GM19099 (cell line): ENCODE measurements around the gene MSRB3.

ENCODE experiments used
- POLR2A ChIP-seq: IDR thresholded peaks from 3 replicates; pipeline ENCODE4 v1.6.1; 2011; ENCODE audit warnings: low read depth; ENCODE audit not compliant: insufficient read length; ENCODE audit errors: extremely low read depth

MSRB3 gene

DNA sequence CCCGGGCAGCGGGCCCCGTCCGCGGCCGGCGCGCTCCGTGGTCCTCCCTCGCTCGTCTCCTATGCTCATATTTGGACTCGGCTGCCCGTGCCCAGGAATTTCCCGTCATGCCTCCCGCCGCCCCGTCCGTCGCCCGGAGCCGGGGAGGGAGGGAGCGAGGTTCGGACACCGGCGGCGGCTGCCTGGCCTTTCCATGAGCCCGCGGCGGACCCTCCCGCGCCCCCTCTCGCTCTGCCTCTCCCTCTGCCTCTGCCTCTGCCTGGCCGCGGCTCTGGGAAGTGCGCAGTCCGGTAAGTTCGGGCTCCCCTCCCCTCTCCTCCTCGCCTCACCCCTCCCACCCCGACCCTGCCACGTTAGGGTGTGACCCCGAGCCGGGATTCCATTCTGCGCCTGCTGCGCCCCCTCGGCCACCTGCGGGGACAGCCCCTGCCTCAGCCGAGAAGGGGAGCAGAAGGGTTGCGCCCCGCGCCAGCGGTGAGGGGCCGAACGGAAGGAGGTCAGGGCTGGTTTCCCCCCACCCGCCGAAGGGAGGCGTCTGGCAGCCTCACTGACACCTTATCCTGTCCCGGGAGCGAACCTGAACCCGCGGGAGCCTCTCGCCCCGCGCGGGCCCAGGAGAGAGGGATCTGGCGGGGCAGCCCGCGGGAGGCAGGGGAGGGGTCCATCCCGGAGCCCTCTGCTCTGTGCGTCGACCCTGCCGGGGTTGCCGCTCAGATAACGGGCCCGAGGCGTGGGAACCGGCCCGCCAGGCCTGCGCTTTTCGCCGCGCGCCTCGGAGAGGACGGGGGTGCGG is at the start of gene MSRB3:
TSS of gene MSRB3 (plus strand) at position 108 of the 793 bp plus-strand sequence. CDS start 29,897 bp downstream, outside the sequence.
- TF ChIP-seq POLR2A, result no peak

DNA sequence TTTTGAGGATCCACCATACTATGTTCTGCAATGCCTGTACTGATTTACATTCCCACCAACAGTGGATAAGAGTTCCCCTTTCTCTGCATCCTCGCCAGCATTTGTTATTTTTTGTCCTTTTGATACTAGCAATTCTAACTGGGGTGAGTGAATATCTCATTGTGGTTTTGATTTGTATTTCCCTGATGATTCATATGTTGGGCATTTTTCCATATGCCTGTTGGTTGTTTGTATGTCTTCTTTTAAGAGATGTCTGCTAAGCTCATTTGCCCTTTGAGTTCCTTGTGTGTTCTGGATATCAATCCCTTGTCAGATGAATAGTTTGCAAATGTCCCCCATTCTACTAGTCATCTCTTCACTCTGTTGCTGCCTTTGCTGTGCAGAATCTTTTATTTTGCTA is 49.0 kb upstream of the MSRB3 start:
- no peak for TF ChIP-seq POLR2A

DNA sequence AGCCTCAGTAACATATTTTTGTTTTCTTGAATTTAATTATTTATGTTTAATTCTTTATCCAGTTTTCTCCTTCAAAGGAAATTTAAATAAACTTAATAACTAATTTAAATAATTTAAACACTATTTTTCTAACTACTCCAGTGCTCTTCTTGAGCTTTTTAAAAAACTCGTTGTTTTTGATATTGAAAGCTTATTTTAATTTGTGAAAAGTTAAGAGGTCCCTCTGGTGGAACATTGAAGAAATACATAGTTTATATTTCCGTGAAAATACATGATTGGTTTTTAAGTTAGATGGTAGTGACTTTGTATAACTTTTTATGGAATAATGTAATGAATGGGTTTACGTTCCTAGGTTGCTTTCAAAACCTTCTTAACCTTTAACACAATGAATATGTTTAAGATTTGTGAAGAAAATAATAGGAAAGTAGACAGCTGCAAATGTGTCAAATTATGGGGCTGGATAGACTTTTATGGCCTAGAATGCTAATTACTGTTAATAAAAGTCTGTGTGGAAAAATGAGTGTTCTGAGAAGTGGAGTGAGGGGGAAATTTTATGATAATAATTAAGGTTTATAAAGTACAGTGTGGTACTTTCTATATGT is 45.9 kb upstream of the MSRB3 start:
- no peak for TF ChIP-seq POLR2A

DNA sequence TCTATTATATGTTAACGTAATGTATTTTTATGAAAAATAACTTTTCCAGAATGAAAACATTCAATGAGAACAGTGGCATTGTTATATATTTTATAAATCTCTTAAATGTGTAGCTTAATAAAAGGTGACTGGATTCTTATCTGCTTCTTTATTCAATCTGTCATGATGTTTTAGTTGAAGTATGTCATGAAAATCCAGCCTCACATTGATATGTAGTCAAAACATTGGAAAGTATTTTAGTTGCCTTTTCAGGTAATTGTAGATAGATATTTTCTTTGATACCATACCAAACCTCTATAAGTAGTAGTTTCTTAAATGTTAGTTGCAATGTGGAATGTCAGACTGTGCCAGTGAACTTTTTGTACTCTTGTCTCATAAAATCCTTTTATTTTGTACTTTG is 41.3 kb upstream of the MSRB3 start:
- no peak for TF ChIP-seq POLR2A

DNA sequence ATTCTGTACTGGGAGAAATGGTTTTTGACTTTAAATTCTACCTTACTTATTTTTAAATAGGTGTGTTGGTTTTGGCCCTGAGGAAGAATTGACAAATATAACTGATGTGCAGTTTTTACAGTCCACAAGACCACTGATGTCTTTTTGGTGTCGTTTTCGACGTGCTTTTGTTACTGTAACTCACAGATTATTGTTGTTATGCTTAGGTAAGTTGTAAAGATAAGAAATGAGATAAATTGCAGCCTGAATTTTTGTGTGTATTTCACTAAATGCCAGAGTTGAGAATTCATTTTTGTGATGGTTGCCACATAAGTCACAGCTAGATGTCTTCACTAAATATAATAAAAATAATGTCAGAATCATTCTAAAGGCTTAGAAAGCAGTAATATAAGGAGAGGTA is 39.9 kb upstream of the MSRB3 start:
- TF ChIP-seq POLR2A, result no peak

DNA sequence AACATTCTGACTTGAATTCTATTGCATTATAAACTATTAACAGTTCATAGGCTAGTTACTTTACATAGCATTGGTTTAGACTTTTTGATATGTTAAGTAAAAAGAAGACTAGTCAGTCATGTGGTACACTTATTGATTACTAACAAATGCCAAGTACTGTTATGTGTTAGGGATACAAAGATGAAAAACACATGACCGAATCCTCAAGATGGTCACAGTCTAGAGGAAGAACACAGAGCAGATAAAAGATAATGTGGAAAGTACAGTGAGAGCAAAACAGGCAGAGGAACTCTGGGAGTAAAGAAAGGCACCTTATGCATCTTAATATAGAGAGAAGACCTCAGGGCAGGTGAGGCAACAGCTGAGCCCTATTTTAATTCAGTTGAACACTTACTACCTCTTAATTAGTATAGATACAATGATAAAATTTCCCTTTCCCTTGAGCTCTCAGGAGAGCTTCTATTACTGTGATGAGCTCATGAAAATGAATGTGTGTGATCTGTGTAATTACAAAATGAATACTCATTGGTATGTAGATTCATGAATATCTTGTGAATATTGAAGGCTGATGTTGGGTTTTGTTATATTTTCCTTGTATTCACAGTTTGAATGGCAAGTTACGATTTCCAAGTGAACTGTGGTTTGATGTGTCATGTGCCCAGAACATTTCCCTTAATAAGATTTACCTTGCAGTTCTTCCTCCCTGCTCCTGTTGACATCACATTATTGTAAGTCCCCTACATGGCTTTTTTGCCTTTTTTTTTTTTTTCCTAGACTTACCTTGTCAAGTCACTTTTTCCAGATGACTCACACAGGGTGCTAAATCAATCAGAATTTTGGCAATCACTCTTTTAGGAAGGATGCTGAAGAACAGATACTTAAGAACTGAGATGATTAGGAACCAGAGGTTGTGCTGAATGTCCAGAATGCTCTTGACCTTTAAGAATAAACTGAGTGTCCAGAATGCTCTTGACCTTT is 29.5 kb upstream of the MSRB3 start:
- TF ChIP-seq POLR2A, result no peak

DNA sequence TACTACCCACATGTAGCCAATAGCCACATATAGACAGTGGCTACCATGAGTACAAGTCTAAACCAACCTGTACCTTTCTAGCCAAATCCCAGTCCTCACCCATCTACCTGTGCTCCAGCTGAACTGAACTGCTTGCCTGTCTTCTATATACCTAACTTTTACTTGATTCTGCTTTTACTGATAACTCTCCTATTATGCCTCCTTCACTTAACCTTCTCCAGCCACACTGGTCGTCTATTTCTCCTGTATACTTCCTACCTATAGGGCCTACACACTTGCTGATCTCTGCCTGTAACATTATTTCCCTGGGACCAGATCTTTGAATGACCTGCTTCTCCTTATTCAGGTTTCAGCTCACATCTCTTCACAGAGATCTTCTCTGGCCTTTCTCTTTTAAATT is 26.0 kb upstream of the MSRB3 start:
- no peak for TF ChIP-seq POLR2A

DNA sequence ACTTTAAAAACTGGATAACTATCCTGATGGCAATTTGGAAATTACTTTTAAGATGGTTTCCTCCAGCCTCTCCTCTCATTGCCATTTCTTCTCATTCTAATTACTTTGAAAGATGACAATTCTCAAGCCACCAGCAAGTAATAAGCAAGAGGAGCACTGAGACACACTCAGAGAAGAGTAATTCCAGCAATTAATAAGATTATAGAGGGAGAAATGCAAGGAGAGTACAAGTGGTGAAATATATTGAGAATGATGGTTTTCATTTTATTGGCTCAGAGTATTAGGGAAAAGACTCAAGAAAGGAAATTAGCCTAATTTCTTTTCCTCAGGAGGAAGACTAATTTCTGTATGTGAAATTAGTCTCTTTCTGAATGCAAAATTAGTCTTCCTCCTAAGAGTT is 20.5 kb upstream of the MSRB3 start:
- no peak for TF ChIP-seq POLR2A

DNA sequence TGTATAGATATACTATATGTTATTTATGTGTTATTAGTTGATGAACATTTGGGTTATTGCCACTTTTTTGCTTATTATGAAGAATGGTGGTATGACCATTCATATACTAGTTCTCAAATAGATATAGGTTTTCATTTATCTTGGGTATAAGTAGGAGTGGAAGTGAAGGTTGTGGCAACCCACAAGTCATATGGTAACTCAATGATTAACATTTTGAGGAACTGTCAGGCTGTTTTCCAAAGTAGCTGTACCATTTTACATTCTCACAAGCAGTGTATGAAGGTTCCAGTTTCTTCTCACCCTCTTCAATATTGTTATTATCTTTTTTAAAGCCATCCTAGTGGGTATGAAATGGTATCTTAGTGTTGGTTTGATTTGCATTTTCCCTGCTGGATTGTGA is 19.0 kb upstream of the MSRB3 start:
- TF ChIP-seq POLR2A, result no peak

DNA sequence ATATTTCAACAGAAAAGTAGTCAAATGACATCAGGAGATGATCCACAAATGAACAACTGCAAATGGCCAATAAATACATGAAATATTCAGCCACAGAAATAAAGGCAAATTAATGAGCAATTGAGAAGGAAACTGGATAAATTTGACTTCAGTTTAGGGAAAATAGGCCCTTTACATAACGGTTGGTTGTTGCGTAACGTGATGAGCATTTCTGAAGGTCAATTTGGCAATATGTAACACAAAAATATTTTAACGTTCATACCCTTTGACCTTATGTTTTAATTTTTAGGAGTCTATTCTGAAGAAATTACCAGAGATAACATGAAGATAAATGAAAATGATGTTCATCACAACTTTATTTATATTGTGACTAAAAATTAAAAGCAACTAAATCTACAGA is 14.7 kb upstream of the MSRB3 start:
- no peak for TF ChIP-seq POLR2A

DNA sequence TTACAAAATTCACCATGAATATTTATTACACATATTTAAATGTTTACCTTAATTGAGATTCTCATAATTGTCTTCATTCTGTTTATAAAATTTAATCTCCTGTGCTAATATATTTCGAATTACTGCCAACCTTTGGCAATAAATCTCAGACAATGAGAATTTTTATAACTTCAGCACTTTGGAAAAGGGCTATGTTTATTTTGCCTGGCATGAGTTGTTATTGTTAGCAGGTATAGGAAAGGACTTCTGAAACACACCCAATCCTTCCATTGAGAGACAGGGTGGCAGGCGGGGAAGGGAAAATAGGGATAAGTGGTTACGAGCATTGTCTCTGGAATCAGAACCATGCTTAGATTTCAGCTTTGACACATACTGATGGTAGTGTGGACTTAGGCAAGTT is 12.1 kb upstream of the MSRB3 start:
- TF ChIP-seq POLR2A, result no peak

DNA sequence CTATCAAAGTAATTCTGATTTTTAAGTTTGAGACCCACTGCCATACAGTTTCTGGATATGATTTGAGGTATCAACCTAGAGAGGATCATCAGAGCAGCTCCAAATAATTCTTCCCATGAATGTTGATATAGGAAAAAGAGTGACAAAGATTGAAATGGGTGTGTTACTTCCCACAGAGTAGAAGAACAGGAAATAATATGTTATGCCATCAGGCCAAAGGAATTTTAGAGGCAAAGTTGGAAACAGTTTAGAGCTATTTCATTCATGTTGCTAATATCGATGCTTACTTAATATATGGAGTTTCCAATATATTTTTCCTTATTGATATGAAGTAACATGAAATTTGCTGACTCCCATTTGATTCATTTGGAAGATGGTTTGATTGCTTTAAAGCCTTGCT is 8.9 kb upstream of the MSRB3 start:
- no peak for TF ChIP-seq POLR2A

DNA sequence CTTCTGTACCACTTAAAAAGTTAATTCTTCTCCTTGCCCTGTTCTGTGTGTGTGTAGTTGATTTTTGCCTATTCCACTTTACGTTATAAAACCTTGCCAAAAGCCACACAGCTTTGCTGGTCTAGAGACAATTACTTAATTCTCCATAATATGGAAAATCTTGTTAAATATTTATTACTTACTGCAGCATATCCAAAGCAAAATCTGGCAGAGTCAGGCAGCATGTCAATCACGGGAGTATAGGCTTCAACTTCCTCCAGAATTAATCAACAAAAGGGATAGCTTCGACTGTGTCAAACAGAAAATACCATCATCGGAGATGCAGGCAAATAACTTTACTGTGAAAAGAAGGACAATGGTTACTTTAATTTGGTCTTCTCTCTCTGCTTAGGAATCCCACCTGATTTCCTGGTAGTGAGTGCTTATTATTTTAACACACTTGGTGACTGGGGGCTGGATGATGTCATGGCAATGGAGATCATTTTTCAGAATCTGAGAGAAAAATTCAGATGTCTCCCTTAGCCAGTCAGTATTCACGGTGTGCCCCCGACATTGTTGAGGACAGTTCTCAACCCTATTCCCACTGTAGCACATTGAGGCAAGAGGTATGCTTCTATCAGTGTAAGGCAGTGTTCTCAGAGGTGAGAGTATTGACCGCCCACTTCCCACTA is 3.7 kb upstream of the MSRB3 start:
- TF ChIP-seq POLR2A, result no peak

DNA sequence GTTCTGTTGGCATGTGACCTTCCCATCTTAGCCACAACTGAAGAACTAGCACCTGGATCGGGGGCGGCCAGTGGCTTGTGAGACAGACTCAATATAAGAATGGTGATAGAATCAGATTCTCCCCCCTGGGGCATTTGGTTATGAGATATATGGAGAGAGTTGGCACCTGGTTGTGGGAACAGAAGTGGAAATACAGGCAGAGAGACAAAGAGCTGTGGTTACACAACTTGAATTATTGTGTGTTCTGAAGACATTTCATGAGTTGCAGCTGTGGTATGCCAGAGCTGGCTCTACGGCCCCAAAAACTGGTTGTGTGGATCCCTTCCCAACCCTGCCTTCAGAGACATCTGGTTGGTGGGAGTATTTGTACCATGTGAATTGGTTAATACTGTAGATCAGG is 2.9 kb upstream of the MSRB3 start:
- TF ChIP-seq POLR2A, result no peak
